ENCODE data around the gene SLC5A9.
"Not testable (repeated sequence)": the region's sequence is repeated elsewhere in the genome, so short reads cannot be mapped to it uniquely, and the experiment has no call there.

Gene SLC5A9

GRCh38 chr1:48214366-48214765, 8.2 kb upstream of the SLC5A9 start:
- DNase-seq (ENCODE audit: low read depth), result not testable (repeated sequence)

- no peak for DNase-seq (ENCODE audit: low read depth)
Measured at GRCh38 chr1:48214820-48215219, 7.7 kb upstream of the SLC5A9 start.

DNA sequence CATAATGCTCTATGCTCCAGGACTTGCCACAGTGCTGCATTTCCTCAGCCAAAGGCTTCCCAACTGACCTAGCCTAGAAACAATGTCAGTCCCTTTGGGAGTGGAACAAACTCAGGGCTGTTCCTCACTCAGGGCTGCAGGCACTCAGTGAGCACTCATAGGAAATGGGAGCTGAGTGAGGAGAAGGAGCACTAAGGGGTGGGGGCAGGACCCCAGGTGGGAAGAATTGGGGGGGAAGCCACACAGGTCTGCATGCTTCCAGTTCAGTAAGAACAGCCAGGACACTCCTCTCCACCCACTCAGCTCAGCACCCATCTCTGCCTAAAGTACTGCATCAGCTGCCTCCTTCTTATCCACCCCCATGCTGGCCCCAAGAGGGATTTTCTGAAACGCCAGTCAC, 7.3 kb upstream of the SLC5A9 start:
- DNase-seq (ENCODE audit: low read depth), result no peak

DNA sequence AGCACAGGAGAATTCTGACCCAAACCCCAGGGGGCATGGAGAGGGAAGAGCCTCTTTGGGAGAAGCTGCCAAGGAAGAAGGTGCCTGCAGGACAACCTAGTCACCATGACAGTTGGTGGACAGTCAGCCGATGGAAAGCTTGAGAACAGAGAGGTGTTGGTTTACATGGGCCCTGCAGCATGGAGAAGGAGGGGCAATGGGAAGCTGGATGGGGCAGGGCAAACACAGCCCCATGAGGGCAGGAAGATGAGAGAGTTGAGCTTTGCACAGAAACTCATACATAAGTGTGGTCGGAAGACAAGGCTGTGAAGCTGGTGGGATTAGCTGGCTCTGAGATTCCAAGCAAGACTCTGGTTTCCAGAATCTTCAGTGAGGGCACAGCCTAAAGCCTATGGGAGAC, 6.6 kb upstream of the SLC5A9 start:
- DNase-seq (ENCODE audit: low read depth), result no peak

GRCh38 chr1:48216313-48216712, 6.2 kb upstream of the SLC5A9 start:
- no peak for DNase-seq (ENCODE audit: low read depth)

DNA sequence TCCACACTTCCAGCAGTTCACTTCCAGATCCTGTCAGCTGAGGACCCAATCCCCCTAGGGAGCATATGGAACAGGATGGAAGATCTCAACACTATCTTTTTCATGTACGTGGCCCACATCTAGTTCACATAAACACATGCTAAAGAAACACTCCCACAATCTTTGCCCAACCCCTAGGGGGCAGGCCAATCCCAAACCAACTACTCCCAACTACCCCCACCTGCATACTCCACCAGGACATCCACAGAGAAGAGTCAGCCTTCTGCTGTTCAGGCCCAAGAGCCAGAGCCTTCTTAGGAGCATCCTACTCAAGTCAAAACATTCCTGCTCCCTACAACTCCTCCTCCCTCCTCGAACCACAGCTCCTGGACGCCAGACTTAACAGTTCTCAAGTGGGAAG, 5.6 kb upstream of the SLC5A9 start:
- no peak for DNase-seq (ENCODE audit: low read depth)

GRCh38 chr1:48217856-48218255, 4.7 kb upstream of the SLC5A9 start:
- no peak for DNase-seq (ENCODE audit: low read depth)

- DNase-seq (ENCODE audit: low read depth), result no peak
Measured at GRCh38 chr1:48219803-48220202, 2.7 kb upstream of the SLC5A9 start.

GRCh38 chr1:48221122-48221521, 1.4 kb upstream of the SLC5A9 start:
- DNase-seq (ENCODE audit: low read depth), result no peak

DNA sequence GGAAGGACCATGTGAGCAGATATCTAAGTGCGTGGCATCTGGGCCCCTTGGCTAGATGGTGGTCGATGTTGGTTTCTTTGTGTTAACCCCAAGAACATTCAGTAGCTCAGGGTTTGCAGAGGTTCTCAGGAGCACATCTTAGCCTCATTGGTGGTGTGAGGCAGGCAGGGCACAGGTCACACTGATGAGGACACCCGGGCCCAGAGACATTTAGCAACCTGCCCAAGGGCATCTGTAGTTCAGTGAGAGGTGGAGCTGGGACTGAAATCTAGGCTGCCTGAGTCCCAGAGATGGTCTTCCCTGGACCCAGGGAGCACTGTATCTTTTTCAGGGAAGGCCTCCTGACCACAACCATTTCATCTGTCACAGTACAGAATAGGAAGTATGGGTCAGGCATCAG, 859 bp upstream of the SLC5A9 start:
- no peak for DNase-seq (ENCODE audit: low read depth)

DNA sequence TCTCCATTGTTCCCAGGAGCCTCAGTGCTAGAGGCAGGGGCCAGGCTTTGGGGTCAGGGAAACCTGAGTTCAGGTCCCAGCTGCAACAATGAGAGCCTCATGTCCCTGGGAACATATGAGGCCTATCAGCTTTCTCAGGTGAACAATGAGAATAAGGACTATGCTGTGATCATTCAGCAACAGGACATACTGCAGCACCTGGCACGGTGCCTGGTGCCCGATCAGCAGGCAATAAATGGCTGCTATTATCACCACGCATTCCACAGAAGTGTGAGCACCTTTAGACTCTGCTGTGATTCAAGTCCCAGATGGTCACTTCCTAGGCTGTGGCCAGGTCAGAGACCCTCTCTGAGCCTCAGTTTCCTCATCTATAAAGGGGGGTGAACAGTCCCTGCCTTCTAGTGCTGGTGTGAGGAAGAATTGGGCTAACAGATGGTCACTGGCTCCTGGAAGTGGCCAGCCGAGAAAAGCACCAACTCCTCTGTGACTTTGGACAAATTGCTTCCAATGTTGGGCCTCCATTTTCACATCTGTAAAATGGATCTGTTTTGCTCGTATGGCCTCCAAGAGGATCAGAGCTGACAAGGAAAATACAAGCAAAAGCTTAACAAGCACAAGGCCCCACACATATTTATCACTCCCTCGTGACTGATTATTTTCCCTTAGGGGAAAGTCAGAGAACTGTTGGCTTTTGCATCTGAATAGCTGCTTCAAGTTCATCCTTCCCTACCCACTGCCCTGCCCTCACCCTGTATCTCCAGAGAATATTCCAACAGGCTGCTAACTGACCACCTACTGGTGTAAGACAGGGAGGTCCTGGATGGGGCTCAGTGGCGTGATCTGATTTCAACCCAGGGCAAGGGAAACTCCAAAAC, 1.1 kb downstream of the SLC5A9 start:
- DNase-seq (ENCODE audit: low read depth), result no peak

GRCh38 chr1:48224791-48225190, 2.3 kb downstream of the SLC5A9 start:
- DNase-seq (ENCODE audit: low read depth), result no peak

GRCh38 chr1:48225579-48225978, 3.1 kb downstream of the SLC5A9 start:
- DNase-seq (ENCODE audit: low read depth), result no peak

DNA sequence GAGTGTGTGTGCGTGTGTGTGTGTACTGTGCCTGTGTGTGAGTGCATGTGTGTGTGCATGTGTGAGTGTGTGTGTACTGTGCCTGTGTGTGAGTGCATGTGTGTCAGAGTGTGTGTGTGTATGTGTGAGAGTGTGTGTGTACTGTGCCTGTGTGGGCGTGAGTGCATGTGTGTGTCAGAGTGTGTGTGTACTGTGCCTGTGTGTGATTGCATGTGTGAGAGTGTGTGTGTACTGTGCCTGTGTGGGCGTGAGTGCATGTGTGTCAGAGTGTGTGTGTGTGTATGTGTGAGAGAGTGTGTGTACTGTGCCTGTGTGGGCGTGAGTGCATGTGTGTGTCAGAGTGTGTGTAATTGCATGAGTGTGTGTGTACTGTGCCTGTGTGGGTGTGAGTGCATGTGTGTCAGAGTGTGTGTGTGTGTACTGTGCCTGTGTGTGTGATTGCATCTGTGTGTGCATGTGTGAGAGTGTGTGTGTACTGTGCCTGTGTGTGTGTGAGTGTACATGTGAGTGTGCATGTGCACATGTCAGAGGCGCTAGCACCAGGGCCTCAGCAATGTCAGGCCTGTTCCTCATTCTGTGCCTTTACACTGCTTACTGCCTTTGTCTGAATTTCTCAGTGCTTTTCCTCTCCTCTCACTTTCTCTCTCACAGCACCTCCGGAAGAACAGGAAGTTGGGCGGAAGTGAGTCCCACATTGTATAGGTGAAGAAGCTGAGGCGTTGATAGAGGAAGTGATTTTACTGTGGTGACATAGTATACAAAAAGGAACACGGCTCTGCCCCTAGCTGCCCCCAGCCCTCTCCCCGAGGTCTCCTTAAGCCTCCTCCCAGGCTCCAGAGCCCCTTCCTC, 4.9 kb downstream of the SLC5A9 start:
- no peak for DNase-seq (ENCODE audit: low read depth)

- no peak for DNase-seq (ENCODE audit: low read depth)
Measured at GRCh38 chr1:48228156-48228555, 5.6 kb downstream of the SLC5A9 start.

- DNase-seq (ENCODE audit: low read depth), result no peak
Measured at GRCh38 chr1:48229317-48229716, 6.8 kb downstream of the SLC5A9 start.

DNA sequence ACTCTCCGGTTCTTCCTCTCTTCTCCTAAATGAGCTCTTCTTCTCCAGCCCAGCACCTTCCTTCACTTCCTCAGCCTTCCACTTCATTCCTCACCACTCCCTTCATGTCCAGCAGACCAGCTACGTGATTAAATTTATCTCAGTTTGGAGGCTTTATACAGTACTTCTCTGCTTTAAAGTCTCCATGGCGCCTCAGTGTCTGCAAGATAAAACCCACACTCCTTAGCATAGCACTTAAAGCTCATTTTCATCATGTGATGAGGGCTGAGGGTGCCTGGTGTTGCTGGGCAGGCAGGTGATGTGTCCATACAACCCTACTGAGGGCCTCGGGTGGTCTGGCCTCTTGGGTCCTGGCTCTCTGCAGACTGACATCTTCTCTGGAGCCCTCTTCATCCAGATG, 7.7 kb downstream of the SLC5A9 start:
- no peak for DNase-seq (ENCODE audit: low read depth)

DNA sequence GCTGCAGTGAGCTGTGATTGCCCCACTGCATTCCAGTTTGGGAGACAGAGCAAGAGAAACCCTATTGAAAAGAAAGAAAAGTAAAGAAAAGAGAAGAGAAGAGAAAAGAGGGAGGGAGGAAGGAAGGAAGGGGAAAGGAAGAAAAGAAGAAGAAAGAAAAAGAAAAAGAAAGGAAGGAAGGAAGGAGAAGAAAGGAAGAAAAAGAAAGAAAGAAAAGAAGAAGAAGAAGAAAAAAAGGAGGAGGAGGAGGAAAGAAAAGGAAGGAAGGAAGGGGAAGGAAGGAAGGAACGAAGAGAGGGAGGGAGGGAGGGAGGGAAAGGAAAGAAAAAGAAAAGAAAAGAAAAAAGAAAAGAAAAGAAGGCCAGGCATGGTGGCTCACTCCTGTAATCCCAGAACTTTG, 10.2 kb downstream of the SLC5A9 start:
- no peak for DNase-seq (ENCODE audit: low read depth)

- DNase-seq (ENCODE audit: low read depth), result no peak
Measured at GRCh38 chr1:48233666-48234485, 11.4 kb downstream of the SLC5A9 start.

GRCh38 chr1:48235652-48236051, 13.1 kb downstream of the SLC5A9 start:
- DNase-seq (ENCODE audit: low read depth), result no peak

- no peak for DNase-seq (ENCODE audit: low read depth)
Measured at GRCh38 chr1:48236716-48237470, 14.4 kb downstream of the SLC5A9 start.

Data from activated T-cell treated with anti-CD3 and anti-CD28 coated beads for 1 hour (primary cell).